Gastroesophageal sphincter (tissue), 4 donors: ENCODE measurements around the gene NNAT. TPM values are rescaled to one million over a fixed set of nuclear protein-coding genes. Genes with fewer than 3 reads are reported as not detected.

Experiments
- ATAC-seq: fragments of 150-250 bp; one replicate; pipeline ENCODE4 v1.9.1; 2016; ENCODE audit warnings: mild to moderate bottlenecking, moderate library complexity
- H3K27ac ChIP-seq, 4 donors: fragments of 200-600 bp; sonication (generic) in 3 of 4; 1 replicate in 3 of 4; 2 replicates in 1 of 4; pipeline ENCODE4 v1.5.1; 2016 to 2019
- H3K27me3 ChIP-seq: fragments of 200-600 bp; sonication (generic); one replicate; pipeline ENCODE4 v1.5.1; 2019
- H3K36me3 ChIP-seq, 2 donors: fragments of 200-600 bp; sonication (generic); one replicate each; pipeline ENCODE4 v1.5.1; 2019; ENCODE audit warnings: control low read depth in 1 of 2
- H3K4me1 ChIP-seq, 3 donors: fragments of 200-600 bp; sonication (generic); 1 replicate in 2 of 3; 2 replicates in 1 of 3; pipeline ENCODE4 v1.5.1; 2016 to 2019; ENCODE audit warnings: control low read depth in 2 of 3
- H3K4me3 ChIP-seq, 2 donors: fragments of 200-600 bp; sonication (generic); one replicate each; pipeline ENCODE4 v1.5.1; 2019; ENCODE audit warnings: mild to moderate bottlenecking in 1 of 2, moderate library complexity in 1 of 2
- H3K9me3 ChIP-seq, 3 donors: fragments of 200-600 bp; sonication (generic); one replicate each; pipeline ENCODE4 v1.5.1; 2017 to 2019; ENCODE audit warnings: control low read depth in 2 of 3
- CTCF ChIP-seq, 4 experiments: fragments of 200-600 bp in 2 of 4; fragments of 450-650 bp in 2 of 4; sonication (generic) in 1 of 4; IDR thresholded peaks; one replicate each; pipeline ENCODE4 v1.5.1; 2017 to 2019; ENCODE audit warnings: antibody characterized with exemption in 4 of 4, mild to moderate bottlenecking in 2 of 4, moderate library complexity in 2 of 4
- EP300 ChIP-seq: sonication (generic); formaldehyde crosslinking; IDR thresholded peaks from one replicate; pipeline ENCODE4 v1.6.1; 2017; ENCODE audit warnings: antibody characterized with exemption, mild to moderate bottlenecking
- POLR2A ChIP-seq, 2 donors: fragments of 450-650 bp; IDR thresholded peaks; one replicate each; pipeline ENCODE4 v1.6.1; 2017; ENCODE audit warnings: antibody characterized with exemption in 2 of 2, mild to moderate bottlenecking in 2 of 2, moderate library complexity in 1 of 2
- POLR2AphosphoS5 ChIP-seq: sonication (generic); formaldehyde crosslinking; IDR thresholded peaks from one replicate; pipeline ENCODE4 v1.6.1; 2017; ENCODE audit warnings: antibody characterized with exemption
- WGBS, 2 donors: methylation state at CpG; one replicate each; pipeline ENCODE4 v1.1.5; 2018; ENCODE audit warnings: low coverage in 1 of 2; 5-methylcytosine and 5-hydroxymethylcytosine counted together
- total RNA-seq, 4 donors: library from RNA; depleted of rRNA; stranded (reverse); fragments of >200 nt; gene quantifications; one replicate each; pipeline ENCODE4 v1.1.0, GENCODE V29; 2016

NNAT gene
- total RNA-seq, 4 donors from 2014 or later, result 3.3 to 8.8 (median 7.7) TPM

GRCh38 chr20:37505263-37506151 is 15.5 kb upstream of the NNAT start:
- Histone ChIP-seq H3K4me3 (no peak overlapping the region), H3K36me3 (peaks cover 0 to 27% of the 10 kb centered on the region in 2 donors), H3K4me1 (peaks cover 0 to 6% (median 0%) of the 10 kb centered on the region in 3 donors), H3K27me3 (no peaks in the 10 kb centered on the region), H3K9me3 (no peaks in the 10 kb centered on the region), H3K27ac (no peak overlapping the region)
- no peak for ATAC-seq
- WGBS, 2 donors, result 67 to 77% methylated on average over 2 to 3 of the region's 7 CpGs
- TF ChIP-seq POLR2AphosphoS5 (no peak), POLR2A (IDR thresholded peaks at IDR 0.05) (no peak), EP300 (no peak), CTCF (IDR thresholded peaks at IDR 0.05) (no peak)

GRCh38 chr20:37506152-37506725 is 14.8 kb upstream of the NNAT start:
- Histone ChIP-seq H3K27ac (no peak overlapping the region), H3K4me1 (peaks cover 0 to 6% (median 0%) of the 10 kb centered on the region in 3 donors), H3K27me3 (no peaks in the 10 kb centered on the region), H3K9me3 (no peaks in the 10 kb centered on the region), H3K36me3 (peaks cover 0 to 34% of the 10 kb centered on the region in 2 donors), H3K4me3 (no peak overlapping the region)
- ATAC-seq, result no peak
- no peak for TF ChIP-seq POLR2A (IDR thresholded peaks at IDR 0.05)
- TF ChIP-seq POLR2AphosphoS5, result no peak
- no peak for TF ChIP-seq CTCF (IDR thresholded peaks at IDR 0.05)
- TF ChIP-seq EP300, result no peak
- 78% methylated on average over 4 of the region's 4 CpGs; no CpG with 5 or more reads in 1 of the 2 donors for WGBS, 2 donors

- no peak overlapping the region for H3K4me3 ChIP-seq
- 78 to 92% methylated on average over 4 to 5 of the region's 5 CpGs for WGBS, 2 donors
- H3K4me1 ChIP-seq, result peaks cover 0 to 1% (median 0%) of the 10 kb centered on the region in 3 donors
- no peak for ATAC-seq
- TF ChIP-seq CTCF (IDR thresholded peaks at IDR 0.05) (no peak), POLR2A (IDR thresholded peaks at IDR 0.05) (no peak), POLR2AphosphoS5 (no peak), EP300 (no peak)
- H3K27ac ChIP-seq, result no peak overlapping the region
- no peaks in the 10 kb centered on the region for H3K9me3 ChIP-seq
- no peaks in the 10 kb centered on the region for H3K27me3 ChIP-seq
- peaks cover 0 to 71% of the 10 kb centered on the region in 2 donors for H3K36me3 ChIP-seq
Observed at GRCh38 chr20:37510226-37510625, 10.8 kb upstream of the NNAT start.

GRCh38 chr20:37511610-37512275 is 9.3 kb upstream of the NNAT start:
- no peak for ATAC-seq

GRCh38 chr20:37513779-37514359 is 7.2 kb upstream of the NNAT start:
- Histone ChIP-seq H3K9me3 (no peaks in the 10 kb centered on the region), H3K4me3 (no peak overlapping the region), H3K27me3 (no peaks in the 10 kb centered on the region), H3K4me1 (peaks cover 0 to 38% (median 6%) of the 10 kb centered on the region in 3 donors), H3K36me3 (peaks cover 0 to 95% of the 10 kb centered on the region in 2 donors), H3K27ac (no peak overlapping the region)
- no peak for ATAC-seq
- TF ChIP-seq POLR2A (IDR thresholded peaks at IDR 0.05) (no peak), CTCF (IDR thresholded peaks at IDR 0.05) (no peak), POLR2AphosphoS5 (no peak), EP300 (no peak)
- 53 to 64% methylated on average over 4 of the region's 4 CpGs for WGBS, 2 donors

More at GRCh38 chr20:37511610-37512275, 9.3 kb upstream of the NNAT start:
- Histone ChIP-seq H3K4me1 (peaks cover 0 to 17% (median 0%) of the 10 kb centered on the region in 3 donors), H3K27me3 (no peaks in the 10 kb centered on the region), H3K36me3 (peaks cover 0 to 86% of the 10 kb centered on the region in 2 donors), H3K27ac (no peak overlapping the region), H3K9me3 (no peaks in the 10 kb centered on the region), H3K4me3 (no peak overlapping the region)
- 93 to 96% methylated on average over 6 of the region's 6 CpGs for WGBS, 2 donors
- TF ChIP-seq EP300, result no peak
- no peak for TF ChIP-seq POLR2A (IDR thresholded peaks at IDR 0.05)
